Trophoblast cell (in vitro differentiated cells and primary cell): ENCODE measurements around the gene PPM1H.

ENCODE experiments used
- DNase-seq, 2 donors: peaks; one replicate each; pipeline ENCODE4 v3.0.0-alpha.2; 2016
- H2AFZ ChIP-seq: 2 replicates; pipeline ENCODE4 v1.6.1; 2013; ENCODE audit warnings: low read length, moderate library complexity, mild to moderate bottlenecking; ENCODE audit not compliant: insufficient read depth, poor library complexity
- H2AK5ac ChIP-seq: 2 replicates; pipeline ENCODE4 v1.6.1; 2013; ENCODE audit warnings: mild to moderate bottlenecking, low read length
- H2BK120ac ChIP-seq: 2 replicates; pipeline ENCODE4 v1.6.1; 2013; ENCODE audit warnings: low read length, mild to moderate bottlenecking, moderate library complexity; ENCODE audit not compliant: insufficient read depth, poor library complexity
- H2BK12ac ChIP-seq: 2 replicates; pipeline ENCODE4 v1.6.1; 2013; ENCODE audit warnings: mild to moderate bottlenecking, low read length, moderate library complexity
- H2BK5ac ChIP-seq: 2 replicates; pipeline ENCODE4 v1.6.1; 2013; ENCODE audit warnings: low read length, low read depth, moderate library complexity, mild to moderate bottlenecking; ENCODE audit not compliant: poor library complexity
- H3K14ac ChIP-seq: 2 replicates; pipeline ENCODE4 v1.6.1; 2013; ENCODE audit warnings: mild to moderate bottlenecking, low read length
- H3K18ac ChIP-seq: 2 replicates; pipeline ENCODE4 v1.6.1; 2013; ENCODE audit warnings: mild to moderate bottlenecking, low read length
- H3K23ac ChIP-seq: 2 replicates; pipeline ENCODE4 v1.6.1; 2013; ENCODE audit warnings: low read length
- H3K27ac ChIP-seq: 2 replicates; pipeline ENCODE4 v1.5.1; 2013; ENCODE audit warnings: low read depth, mild to moderate bottlenecking, inconsistent platforms, low read length, moderate library complexity
- H3K27me3 ChIP-seq: 2 replicates; pipeline ENCODE4 v1.6.1; 2013; ENCODE audit warnings: inconsistent platforms, mild to moderate bottlenecking, low read length, moderate library complexity; ENCODE audit not compliant: insufficient read depth
- H3K36me3 ChIP-seq, 2 experiments: 1 replicate in 1 of 2; 2 replicates in 1 of 2; pipeline ENCODE4 v1.6.1; 2013; ENCODE audit warnings: low read length in 2 of 2, mild to moderate bottlenecking in 2 of 2, moderate library complexity in 1 of 2; ENCODE audit not compliant: insufficient read depth in 2 of 2, control insufficient read depth in 1 of 2
- H3K4ac ChIP-seq: 2 replicates; pipeline ENCODE4 v1.6.1; 2013; ENCODE audit warnings: low read depth, mild to moderate bottlenecking, low read length, moderate library complexity
- H3K4me1 ChIP-seq, 2 experiments: 1 replicate in 1 of 2; 2 replicates in 1 of 2; pipeline ENCODE4 v1.6.1; 2013; ENCODE audit warnings: low read length in 2 of 2, mild to moderate bottlenecking in 2 of 2, moderate library complexity in 1 of 2; ENCODE audit not compliant: insufficient read depth in 2 of 2, control insufficient read depth in 1 of 2
- H3K4me2 ChIP-seq: 2 replicates; pipeline ENCODE4 v1.6.1; 2013; ENCODE audit warnings: inconsistent platforms, mild to moderate bottlenecking, low read length, moderate library complexity
- H3K4me3 ChIP-seq: 2 replicates; pipeline ENCODE4 v1.5.1; 2013; ENCODE audit warnings: mild to moderate bottlenecking, low read depth, low read length, inconsistent platforms
- H3K79me1 ChIP-seq: one replicate; pipeline ENCODE4 v1.6.1; 2013; ENCODE audit warnings: low read length
- H3K79me2 ChIP-seq: 2 replicates; pipeline ENCODE4 v1.6.1; 2013; ENCODE audit warnings: low read length, mild to moderate bottlenecking; ENCODE audit not compliant: control insufficient read depth, insufficient read depth, poor library complexity
- H3K9ac ChIP-seq: 2 replicates; pipeline ENCODE4 v1.6.1; 2013; ENCODE audit warnings: mild to moderate bottlenecking, low read length
- H3K9me3 ChIP-seq: 2 replicates; pipeline ENCODE4 v1.6.1; 2013; ENCODE audit warnings: low read depth, mild to moderate bottlenecking, control low read depth, inconsistent platforms, low read length; ENCODE audit not compliant: insufficient read depth
- H4K12ac ChIP-seq: 2 replicates; pipeline ENCODE4 v1.6.1; 2013; ENCODE audit warnings: low read depth, mild to moderate bottlenecking, low read length, moderate library complexity
- H4K8ac ChIP-seq: 2 replicates; pipeline ENCODE4 v1.6.1; 2013; ENCODE audit warnings: low read depth, mild to moderate bottlenecking, low read length, moderate library complexity
- H4K91ac ChIP-seq: one replicate; pipeline ENCODE4 v1.6.1; 2013; ENCODE audit warnings: low read depth, mild to moderate bottlenecking, low read length, moderate library complexity
- WGBS: extraction: QIAGEN DNeasy Blood & Tissue Kit; methylation state at CpG from one replicate; pipeline ENCODE4 v1.1.7; 2013; ENCODE audit warnings: missing lambda C conversion rate; ENCODE audit not compliant: insufficient read length, insufficient coverage; ENCODE audit errors: extremely low coverage; 5-methylcytosine and 5-hydroxymethylcytosine counted together

Gene PPM1H

GRCh38 chr12:62751810-62752155 lies 183.2 kb downstream of the PPM1H start:
- Histone ChIP-seq H3K36me3 (no peaks in the 10 kb centered on the region), H3K4me1 (peaks cover 0 to 2% of the 10 kb centered on the region in 2 experiments), H3K27ac (no peak overlapping the region), H2BK120ac (no peak overlapping the region), H3K4me2 (no peak overlapping the region), H3K9me3 (no peaks in the 10 kb centered on the region), H3K27me3 (no peaks in the 10 kb centered on the region), H3K4me3 (no peak overlapping the region), H4K8ac (no peak overlapping the region), H2AFZ (no peak overlapping the region), H3K14ac (no peak overlapping the region), H3K79me1 (no peaks in the 10 kb centered on the region), H3K18ac (no peak overlapping the region), H2AK5ac (no peak overlapping the region), H2BK12ac (no peak overlapping the region), H3K4ac (no peak overlapping the region), H2BK5ac (no peak overlapping the region), H4K12ac (no peak overlapping the region), H4K91ac (no peak overlapping the region), H3K79me2 (no peaks in the 10 kb centered on the region), H3K23ac (no peak overlapping the region), H3K9ac (no peak overlapping the region)
- WGBS, result no CpG with 5 or more reads among the region's 2 CpGs
- no peak for DNase-seq

GRCh38 chr12:62750941-62751809 lies 183.8 kb downstream of the PPM1H start:
- Histone ChIP-seq H3K4me3 (no peak overlapping the region), H3K79me2 (no peaks in the 10 kb centered on the region), H4K12ac (no peak overlapping the region), H4K8ac (no peak overlapping the region), H3K9me3 (no peaks in the 10 kb centered on the region), H2BK120ac (no peak overlapping the region), H3K9ac (no peak overlapping the region), H3K18ac (no peak overlapping the region), H3K4ac (no peak overlapping the region), H2AK5ac (no peak overlapping the region), H3K79me1 (no peaks in the 10 kb centered on the region), H3K14ac (no peak overlapping the region), H4K91ac (no peak overlapping the region), H3K27me3 (no peaks in the 10 kb centered on the region), H3K4me2 (no peak overlapping the region), H3K27ac (no peak overlapping the region), H3K4me1 (peaks cover 0 to 2% of the 10 kb centered on the region in 2 experiments), H2AFZ (no peak overlapping the region), H3K36me3 (no peaks in the 10 kb centered on the region), H2BK5ac (no peak overlapping the region), H3K23ac (no peak overlapping the region), H2BK12ac (no peak overlapping the region)
- WGBS, result no CpG with 5 or more reads among the region's 10 CpGs
- DNase-seq, result no peak

- H2AFZ ChIP-seq, result no peak overlapping the region
- no peak overlapping the region for H3K18ac ChIP-seq
- H3K4ac ChIP-seq, result no peak overlapping the region
- no peak overlapping the region for H3K9ac ChIP-seq
- no peak overlapping the region for H2AK5ac ChIP-seq
- no CpG with 5 or more reads among the region's 1 CpG for WGBS
- no peak overlapping the region for H3K4me2 ChIP-seq
- peaks cover 0 to 2% of the 10 kb centered on the region in 2 experiments for H3K4me1 ChIP-seq
- H2BK5ac ChIP-seq, result no peak overlapping the region
- H4K12ac ChIP-seq, result no peak overlapping the region
- no peaks in the 10 kb centered on the region for H3K27me3 ChIP-seq
- no peak overlapping the region for H4K8ac ChIP-seq
- H3K79me2 ChIP-seq, result no peaks in the 10 kb centered on the region
- no peak for DNase-seq
- no peak overlapping the region for H3K4me3 ChIP-seq
- no peak overlapping the region for H2BK120ac ChIP-seq
- no peak overlapping the region for H4K91ac ChIP-seq
- no peaks in the 10 kb centered on the region for H3K9me3 ChIP-seq
- no peaks in the 10 kb centered on the region for H3K36me3 ChIP-seq
- no peak overlapping the region for H2BK12ac ChIP-seq
- no peak overlapping the region for H3K14ac ChIP-seq
- no peak overlapping the region for H3K23ac ChIP-seq
- H3K79me1 ChIP-seq, result no peaks in the 10 kb centered on the region
- no peak overlapping the region for H3K27ac ChIP-seq
Observed at GRCh38 chr12:62749586-62749985, 185.4 kb downstream of the PPM1H start.

- Histone ChIP-seq H2BK120ac (no peak overlapping the region), H3K36me3 (no peaks in the 10 kb centered on the region), H3K9ac (no peak overlapping the region), H2BK12ac (no peak overlapping the region), H4K12ac (no peak overlapping the region), H4K8ac (no peak overlapping the region), H3K18ac (no peak overlapping the region), H2AFZ (no peak overlapping the region), H4K91ac (no peak overlapping the region), H3K27me3 (no peaks in the 10 kb centered on the region), H3K79me1 (no peaks in the 10 kb centered on the region), H3K4me1 (peaks cover 0 to 2% of the 10 kb centered on the region in 2 experiments), H3K23ac (no peak overlapping the region), H3K4me2 (no peak overlapping the region), H2BK5ac (no peak overlapping the region), H2AK5ac (no peak overlapping the region), H3K9me3 (no peaks in the 10 kb centered on the region), H3K27ac (no peak overlapping the region), H3K14ac (no peak overlapping the region), H3K4me3 (no peak overlapping the region), H3K4ac (no peak overlapping the region), H3K79me2 (no peaks in the 10 kb centered on the region)
- no peak for DNase-seq
- WGBS, result no CpG with 5 or more reads among the region's 4 CpGs
Observed at GRCh38 chr12:62748941-62749468, 185.9 kb downstream of the PPM1H start.
